HepG2 (cell line): ENCODE measurements around the gene TMPO. TPM values are rescaled to one million over a fixed set of nuclear protein-coding genes. Genes with fewer than 3 reads are reported as not detected.

Experiments used
- FOXK1 ChIP-seq: sonication (generic); formaldehyde crosslinking; IDR thresholded peaks from 2 replicates; pipeline ENCODE4 v1.4.0; 2020; ENCODE audit warnings: low read depth, missing genetic modification reagents, borderline replicate concordance
- MIER3 ChIP-seq: IDR thresholded peaks from 2 replicates; pipeline ENCODE4 v1.6.1; 2016; ENCODE audit warnings: missing compliant biosample characterization, borderline replicate concordance
- RXRA ChIP-seq: sonication (generic); formaldehyde crosslinking; IDR thresholded peaks from 2 replicates; pipeline ENCODE4 v1.5.1; 2020; ENCODE audit warnings: missing genetic modification reagents
- SRSF4 ChIP-seq: fragments of 200-400 bp; formaldehyde crosslinking; IDR thresholded peaks from one replicate; pipeline ENCODE4 v1.6.1; 2018; ENCODE audit warnings: mild to moderate bottlenecking, low read depth, low read length, moderate library complexity; ENCODE audit not compliant: poor library complexity, severe bottlenecking
- ZKSCAN1 ChIP-seq: fragments of 150-350 bp; IDR thresholded peaks from 2 replicates; pipeline ENCODE4 v1.6.1; 2014; ENCODE audit warnings: low read length
- ZNF790 ChIP-seq: sonication (generic); formaldehyde crosslinking; IDR thresholded peaks from 2 replicates; pipeline ENCODE4 v1.8.0; 2022; ENCODE audit warnings: missing genetic modification reagents, mild to moderate bottlenecking, borderline replicate concordance
- ZNF792 ChIP-seq: IDR thresholded peaks from 2 replicates; pipeline ENCODE4 v1.6.1; 2016
- ZSCAN9 ChIP-seq: IDR thresholded peaks from 2 replicates; pipeline ENCODE4 v1.6.1; 2016; ENCODE audit warnings: borderline replicate concordance
- polyA plus RNA-seq, 8 experiments: library from polyadenylated mRNA; depleted of rRNA in 3 of 8; stranded (reverse) in 7 of 8; unstranded in 1 of 8; fragments of >200 nt; fragmentation: Illumina TruSeq in 4 of 8; extraction: Trizol in 4 of 8; gene quantifications; 2 replicates each; pipeline versions ENCODE4 v1.2.1 to v1.2.3, GENCODE V29; 2011 to 2016; ENCODE audit warnings: low read depth in 4 of 8, missing spikeins in 1 of 8, mixed read lengths in 1 of 8; ENCODE audit not compliant: insufficient read depth in 1 of 8
- total RNA-seq, 5 experiments: library from RNA; depleted of rRNA; stranded (reverse); fragments of >200 nt; fragmentation: Illumina TruSeq; extraction: Trizol; gene quantifications; 2 replicates each; pipeline ENCODE4 v1.2.3, GENCODE V29; 2016; ENCODE audit warnings: low read depth in 1 of 5
- TF ChIP-seq, protein P1 (sequence below): sonication (generic); formaldehyde crosslinking; IDR thresholded peaks from 2 replicates; pipeline ENCODE4 v1.8.1; 2022; ENCODE audit warnings: mild to moderate bottlenecking, missing genetic modification reagents
- TF ChIP-seq, protein P2 (sequence below), 2 experiments: IDR thresholded peaks; 2 replicates each; pipeline ENCODE4 v1.6.1; 2011 to 2012; ENCODE audit warnings: low read length in 2 of 2, borderline replicate concordance in 1 of 2, low read depth in 1 of 2, mild to moderate bottlenecking in 1 of 2, moderate library complexity in 1 of 2
- TF ChIP-seq, protein P3 (sequence below): sonication (generic); formaldehyde crosslinking; IDR thresholded peaks from 2 replicates; pipeline ENCODE4 v1.4.0; 2020; ENCODE audit warnings: mild to moderate bottlenecking, missing genetic modification reagents
- TF ChIP-seq, protein P4 (sequence below): sonication (generic); formaldehyde crosslinking; IDR thresholded peaks from 2 replicates; pipeline ENCODE4 v1.5.0; 2020; ENCODE audit warnings: mild to moderate bottlenecking, missing genetic modification reagents

Gene TMPO
- total and polyA plus RNA-seq, 2 of the 13 experiments (the other 11 are each of a cell fraction or from before 2014, with no cell fraction given), result 24.2 to 167 TPM

DNA sequence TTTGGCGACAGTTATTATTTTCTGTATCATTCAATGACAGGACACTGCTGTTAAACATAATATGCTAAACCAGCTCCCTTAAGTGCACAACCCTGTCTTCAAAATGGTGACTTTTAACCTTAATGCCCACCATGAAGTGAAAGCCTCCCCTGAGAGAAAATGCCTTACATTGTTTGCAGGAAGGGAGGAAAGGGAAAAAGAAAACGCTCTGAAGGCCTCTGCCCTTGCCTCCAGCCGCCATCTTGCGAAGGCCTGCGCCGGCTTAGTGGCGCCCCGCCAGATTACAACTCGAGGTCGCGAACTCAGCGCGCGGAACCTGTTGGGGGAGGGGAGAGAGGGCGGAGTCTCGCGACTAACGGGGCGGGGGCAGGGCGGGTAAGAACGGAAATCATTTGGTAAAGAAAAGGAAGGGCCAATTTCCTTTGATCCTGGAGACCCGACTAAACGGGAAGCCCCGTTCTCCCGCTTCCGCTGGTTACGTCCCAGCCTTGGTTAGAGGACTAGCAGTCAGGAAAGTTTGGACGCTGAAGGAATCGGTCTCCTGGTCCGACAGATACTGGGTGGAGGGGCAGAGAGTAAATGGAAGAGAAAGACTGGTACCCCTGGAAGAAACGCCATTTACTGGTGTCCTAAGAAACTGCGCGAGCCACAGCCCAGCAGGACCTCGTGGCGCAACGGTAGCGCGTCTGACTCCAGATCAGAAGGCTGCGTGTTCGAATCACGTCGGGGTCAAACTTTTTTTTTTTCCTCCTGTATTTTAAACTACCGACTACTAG lies 11.6 kb upstream of the TMPO start (continued):
- TF ChIP-seq, protein P1, sequence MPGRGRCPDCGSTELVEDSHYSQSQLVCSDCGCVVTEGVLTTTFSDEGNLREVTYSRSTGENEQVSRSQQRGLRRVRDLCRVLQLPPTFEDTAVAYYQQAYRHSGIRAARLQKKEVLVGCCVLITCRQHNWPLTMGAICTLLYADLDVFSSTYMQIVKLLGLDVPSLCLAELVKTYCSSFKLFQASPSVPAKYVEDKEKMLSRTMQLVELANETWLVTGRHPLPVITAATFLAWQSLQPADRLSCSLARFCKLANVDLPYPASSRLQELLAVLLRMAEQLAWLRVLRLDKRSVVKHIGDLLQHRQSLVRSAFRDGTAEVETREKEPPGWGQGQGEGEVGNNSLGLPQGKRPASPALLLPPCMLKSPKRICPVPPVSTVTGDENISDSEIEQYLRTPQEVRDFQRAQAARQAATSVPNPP, result peak; percentile 38; the same call in 1 of the 2 replicates
- peak; percentile 76 for TF ChIP-seq MIER3 (CRISPR knock-in tag)
- peak; percentile 61 for TF ChIP-seq ZNF792
- no peak for TF ChIP-seq SRSF4
- TF ChIP-seq ZNF790, result peak; percentile 71; the same call in 1 of the 2 replicates
- TF ChIP-seq, protein P2, sequence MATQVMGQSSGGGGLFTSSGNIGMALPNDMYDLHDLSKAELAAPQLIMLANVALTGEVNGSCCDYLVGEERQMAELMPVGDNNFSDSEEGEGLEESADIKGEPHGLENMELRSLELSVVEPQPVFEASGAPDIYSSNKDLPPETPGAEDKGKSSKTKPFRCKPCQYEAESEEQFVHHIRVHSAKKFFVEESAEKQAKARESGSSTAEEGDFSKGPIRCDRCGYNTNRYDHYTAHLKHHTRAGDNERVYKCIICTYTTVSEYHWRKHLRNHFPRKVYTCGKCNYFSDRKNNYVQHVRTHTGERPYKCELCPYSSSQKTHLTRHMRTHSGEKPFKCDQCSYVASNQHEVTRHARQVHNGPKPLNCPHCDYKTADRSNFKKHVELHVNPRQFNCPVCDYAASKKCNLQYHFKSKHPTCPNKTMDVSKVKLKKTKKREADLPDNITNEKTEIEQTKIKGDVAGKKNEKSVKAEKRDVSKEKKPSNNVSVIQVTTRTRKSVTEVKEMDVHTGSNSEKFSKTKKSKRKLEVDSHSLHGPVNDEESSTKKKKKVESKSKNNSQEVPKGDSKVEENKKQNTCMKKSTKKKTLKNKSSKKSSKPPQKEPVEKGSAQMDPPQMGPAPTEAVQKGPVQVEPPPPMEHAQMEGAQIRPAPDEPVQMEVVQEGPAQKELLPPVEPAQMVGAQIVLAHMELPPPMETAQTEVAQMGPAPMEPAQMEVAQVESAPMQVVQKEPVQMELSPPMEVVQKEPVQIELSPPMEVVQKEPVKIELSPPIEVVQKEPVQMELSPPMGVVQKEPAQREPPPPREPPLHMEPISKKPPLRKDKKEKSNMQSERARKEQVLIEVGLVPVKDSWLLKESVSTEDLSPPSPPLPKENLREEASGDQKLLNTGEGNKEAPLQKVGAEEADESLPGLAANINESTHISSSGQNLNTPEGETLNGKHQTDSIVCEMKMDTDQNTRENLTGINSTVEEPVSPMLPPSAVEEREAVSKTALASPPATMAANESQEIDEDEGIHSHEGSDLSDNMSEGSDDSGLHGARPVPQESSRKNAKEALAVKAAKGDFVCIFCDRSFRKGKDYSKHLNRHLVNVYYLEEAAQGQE (IDR thresholded peaks at IDR 0.05; ENCODE audit: borderline replicate concordance in 1 of 2, low read depth in 1 of 2, low read length in 2 of 2), result peak in 1 of 2 experiments; percentile 19; a peak in 1 of 4 replicates
- TF ChIP-seq ZKSCAN1, result peak; percentile 61; the same call in 1 of the 2 replicates
- 0 out of 2 replicates have a peak, but pooled peaks have one; percentile 54 for TF ChIP-seq ZSCAN9 (CRISPR knock-in tag)
- TF ChIP-seq, protein P3, sequence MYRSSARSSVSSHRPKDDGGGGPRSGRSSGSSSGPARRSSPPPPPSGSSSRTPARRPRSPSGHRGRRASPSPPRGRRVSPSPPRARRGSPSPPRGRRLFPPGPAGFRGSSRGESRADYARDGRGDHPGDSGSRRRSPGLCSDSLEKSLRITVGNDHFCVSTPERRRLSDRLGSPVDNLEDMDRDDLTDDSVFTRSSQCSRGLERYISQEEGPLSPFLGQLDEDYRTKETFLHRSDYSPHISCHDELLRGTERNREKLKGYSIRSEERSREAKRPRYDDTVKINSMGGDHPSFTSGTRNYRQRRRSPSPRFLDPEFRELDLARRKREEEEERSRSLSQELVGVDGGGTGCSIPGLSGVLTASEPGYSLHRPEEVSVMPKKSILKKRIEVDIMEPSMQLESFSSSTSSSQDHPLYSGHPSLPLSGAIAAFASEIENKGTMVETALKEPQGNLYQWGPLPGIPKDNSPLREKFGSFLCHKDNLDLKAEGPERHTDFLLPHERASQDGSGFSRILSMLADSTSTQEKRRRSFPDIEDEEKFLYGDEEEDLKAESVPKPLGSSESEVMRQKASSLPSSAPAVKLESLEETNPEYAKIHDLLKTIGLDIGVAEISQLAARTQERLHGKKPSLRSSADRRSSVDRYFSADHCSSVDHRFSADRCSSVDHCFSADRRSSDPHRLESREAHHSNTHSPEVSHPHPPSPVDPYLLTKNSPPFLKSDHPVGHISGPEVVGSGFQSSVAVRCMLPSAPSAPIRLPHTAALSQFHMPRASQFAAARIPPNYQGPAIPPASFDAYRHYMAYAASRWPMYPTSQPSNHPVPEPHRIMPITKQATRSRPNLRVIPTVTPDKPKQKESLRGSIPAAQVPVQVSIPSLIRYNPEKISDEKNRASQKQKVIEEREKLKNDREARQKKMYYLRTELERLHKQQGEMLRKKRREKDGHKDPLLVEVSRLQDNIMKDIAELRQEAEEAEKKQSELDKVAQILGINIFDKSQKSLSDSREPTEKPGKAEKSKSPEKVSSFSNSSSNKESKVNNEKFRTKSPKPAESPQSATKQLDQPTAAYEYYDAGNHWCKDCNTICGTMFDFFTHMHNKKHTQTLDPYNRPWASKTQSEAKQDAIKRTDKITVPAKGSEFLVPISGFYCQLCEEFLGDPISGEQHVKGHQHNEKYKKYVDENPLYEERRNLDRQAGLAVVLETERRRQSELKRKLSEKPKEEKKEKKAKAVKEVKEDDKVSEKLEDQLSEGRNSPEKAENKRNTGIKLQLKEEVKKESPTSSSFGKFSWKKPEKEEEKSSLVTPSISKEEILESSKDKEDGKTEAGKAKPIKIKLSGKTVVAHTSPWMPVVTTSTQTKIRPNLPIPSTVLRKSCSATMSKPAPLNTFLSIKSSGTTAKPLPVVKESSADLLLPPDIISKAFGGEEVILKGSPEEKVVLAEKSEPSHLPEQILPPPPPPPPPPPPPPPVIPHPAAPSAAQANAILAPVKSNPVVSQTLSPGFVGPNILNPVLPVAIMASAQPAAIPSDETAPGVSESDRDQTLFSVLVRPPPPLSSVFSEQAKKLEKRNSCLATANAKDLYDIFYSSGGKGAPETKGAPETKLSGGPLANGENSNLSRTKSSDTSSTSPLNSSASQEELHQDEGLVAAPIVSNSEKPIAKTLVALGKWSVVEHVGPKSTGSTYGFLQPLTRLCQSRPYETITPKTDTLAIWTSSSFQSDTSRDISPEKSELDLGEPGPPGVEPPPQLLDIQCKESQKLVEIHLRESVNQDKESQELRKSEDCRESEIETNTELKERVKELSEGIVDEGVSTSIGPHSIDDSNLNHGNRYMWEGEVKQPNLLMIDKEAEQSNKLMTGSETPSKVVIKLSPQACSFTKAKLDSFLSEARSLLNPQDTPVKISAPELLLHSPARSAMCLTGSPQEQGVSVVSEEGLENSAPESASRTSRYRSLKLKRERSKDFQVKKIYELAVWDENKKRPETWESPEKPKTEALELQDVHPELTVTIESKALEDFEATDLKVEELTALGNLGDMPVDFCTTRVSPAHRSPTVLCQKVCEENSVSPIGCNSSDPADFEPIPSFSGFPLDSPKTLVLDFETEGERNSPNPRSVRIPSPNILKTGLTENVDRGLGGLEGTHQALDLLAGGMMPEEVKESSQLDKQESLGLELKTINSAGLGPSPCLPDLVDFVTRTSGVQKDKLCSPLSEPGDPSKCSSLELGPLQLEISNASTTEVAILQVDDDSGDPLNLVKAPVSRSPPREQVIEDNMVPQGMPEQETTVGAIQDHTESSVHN, result peak; percentile 60; the same call in 1 of the 2 replicates
- peak; percentile 64; the same call in 1 of the 2 replicates for TF ChIP-seq FOXK1 (CRISPR knock-in tag)
- TF ChIP-seq, protein P4, sequence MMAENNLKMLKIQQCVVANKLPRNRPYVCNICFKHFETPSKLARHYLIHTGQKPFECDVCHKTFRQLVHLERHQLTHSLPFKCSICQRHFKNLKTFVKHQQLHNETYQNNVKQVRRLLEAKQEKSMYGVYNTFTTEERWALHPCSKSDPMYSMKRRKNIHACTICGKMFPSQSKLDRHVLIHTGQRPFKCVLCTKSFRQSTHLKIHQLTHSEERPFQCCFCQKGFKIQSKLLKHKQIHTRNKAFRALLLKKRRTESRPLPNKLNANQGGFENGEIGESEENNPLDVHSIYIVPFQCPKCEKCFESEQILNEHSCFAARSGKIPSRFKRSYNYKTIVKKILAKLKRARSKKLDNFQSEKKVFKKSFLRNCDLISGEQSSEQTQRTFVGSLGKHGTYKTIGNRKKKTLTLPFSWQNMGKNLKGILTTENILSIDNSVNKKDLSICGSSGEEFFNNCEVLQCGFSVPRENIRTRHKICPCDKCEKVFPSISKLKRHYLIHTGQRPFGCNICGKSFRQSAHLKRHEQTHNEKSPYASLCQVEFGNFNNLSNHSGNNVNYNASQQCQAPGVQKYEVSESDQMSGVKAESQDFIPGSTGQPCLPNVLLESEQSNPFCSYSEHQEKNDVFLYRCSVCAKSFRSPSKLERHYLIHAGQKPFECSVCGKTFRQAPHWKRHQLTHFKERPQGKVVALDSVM (CRISPR knock-in tag), result peak; percentile 21; the same call in 1 of the 2 replicates
- peak; percentile 95 for TF ChIP-seq RXRA
